ENCODE data around the gene THYN1. TPM values are rescaled to one million over a fixed set of nuclear protein-coding genes. Genes with fewer than 3 reads are reported as not detected.

Gene THYN1
- polyA plus RNA-seq, 1 donor from 2014 or later: 97.6 TPM

Other genes starting within 250 kb of the THYN1 start
- 125 TPM for gene JAM3, start 184.3 kb downstream of the THYN1 start, polyA plus RNA-seq (ENCODE audit: insufficient read depth, low read depth, low replicate concordance)
- gene NCAPD3, start 29.4 kb downstream of the THYN1 start, polyA plus RNA-seq (ENCODE audit: insufficient read depth, low read depth, low replicate concordance): 44.1 TPM
- gene VPS26B, start 28.7 kb downstream of the THYN1 start, polyA plus RNA-seq (ENCODE audit: insufficient read depth, low read depth, low replicate concordance): 102 TPM
- gene ACAD8, start 216 bp upstream of the THYN1 start, polyA plus RNA-seq (ENCODE audit: insufficient read depth, low read depth, low replicate concordance): 16.6 TPM
- 8.0 TPM for gene GLB1L3, start 23.0 kb upstream of the THYN1 start, polyA plus RNA-seq (ENCODE audit: insufficient read depth, low read depth, low replicate concordance)
- gene GLB1L2, start 78.6 kb upstream of the THYN1 start, polyA plus RNA-seq (ENCODE audit: insufficient read depth, low read depth, low replicate concordance): 15.2 TPM
- 110 TPM for gene B3GAT1, start 158.9 kb upstream of the THYN1 start, polyA plus RNA-seq (ENCODE audit: insufficient read depth, low read depth, low replicate concordance)